Thyroid gland (tissue), 4 donors: ENCODE data around the gene GPN2.

Source experiments
- CTCF ChIP-seq, 6 experiments: fragments of 200-600 bp in 3 of 6; fragments of 450-650 bp in 3 of 6; sonication (generic) in 3 of 6; IDR thresholded peaks; one replicate each; pipeline ENCODE4 v1.5.1; 2016 to 2019; ENCODE audit warnings: antibody characterized with exemption in 6 of 6, mild to moderate bottlenecking in 2 of 6, inconsistent platforms in 1 of 6, moderate library complexity in 1 of 6
- POLR2A ChIP-seq, 2 donors: fragments of 450-650 bp; IDR thresholded peaks; one replicate each; pipeline ENCODE4 v1.6.1; 2017; ENCODE audit warnings: antibody characterized with exemption in 2 of 2, mild to moderate bottlenecking in 2 of 2, moderate library complexity in 1 of 2

- TF ChIP-seq CTCF (IDR thresholded peaks at IDR 0.05), result no peak
- TF ChIP-seq POLR2A (IDR thresholded peaks at IDR 0.05), result no peak
Observed at GRCh38 chr1:26831546-26832248, 58.4 kb downstream of the GPN2 start.
